HepG2 (cell line): ENCODE measurements around the gene ZNF865. TPM values are rescaled to one million over a fixed set of nuclear protein-coding genes. Genes with fewer than 3 reads are reported as not detected.
A peak's percentile ranks its signal among the peaks of the same experiment; 100 is the strongest.

Experiments
- ARNT ChIP-seq: fragments of 450-650 bp; IDR thresholded peaks from 2 replicates; pipeline ENCODE4 v1.6.1; 2017
- ATF4 ChIP-seq, 2 experiments: fragments of 450-650 bp in 1 of 2; sonication (generic) in 1 of 2; formaldehyde crosslinking; IDR thresholded peaks; 2 replicates each; pipeline versions ENCODE4 v1.5.0 to v1.8.0; 2020 to 2022; ENCODE audit warnings: mild to moderate bottlenecking in 1 of 2, missing genetic modification reagents in 1 of 2
- GATAD1 ChIP-seq: IDR thresholded peaks from 2 replicates; pipeline ENCODE4 v1.6.1; 2016; ENCODE audit warnings: missing genetic modification reagents, missing compliant biosample characterization
- JARID2 ChIP-seq: sonication (generic); formaldehyde crosslinking; IDR thresholded peaks from 2 replicates; pipeline ENCODE4 v1.8.1; 2023; ENCODE audit warnings: missing genetic modification reagents, inconsistent platforms; ENCODE audit not compliant: insufficient replicate concordance
- KLF11 ChIP-seq: IDR thresholded peaks from 2 replicates; pipeline ENCODE4 v1.6.1; 2016; ENCODE audit warnings: missing compliant biosample characterization
- NAIF1 ChIP-seq: sonication (generic); formaldehyde crosslinking; IDR thresholded peaks from 2 replicates; pipeline ENCODE4 v1.5.0; 2020; ENCODE audit warnings: mild to moderate bottlenecking, missing genetic modification reagents, borderline replicate concordance
- SNAPC4 ChIP-seq: sonication (generic); formaldehyde crosslinking; IDR thresholded peaks from 2 replicates; pipeline ENCODE4 v1.4.0; 2020; ENCODE audit warnings: mild to moderate bottlenecking, missing genetic modification reagents
- TEAD3 ChIP-seq: optimal IDR thresholded peaks from 2 replicates; pipeline ENCODE3; 2016; ENCODE audit warnings: borderline replicate concordance
- ZBTB3 ChIP-seq: sonication (generic); formaldehyde crosslinking; IDR thresholded peaks from 2 replicates; pipeline ENCODE4 v1.4.0; 2020; ENCODE audit warnings: low read depth, mild to moderate bottlenecking, moderate library complexity, missing genetic modification reagents, borderline replicate concordance
- ZFP1 ChIP-seq: IDR thresholded peaks from 2 replicates; pipeline ENCODE4 v1.6.1; 2016
- ZMAT3 ChIP-seq: sonication (generic); formaldehyde crosslinking; conservative IDR thresholded peaks from 2 replicates; pipeline ENCODE4 v1.7.0; 2021; ENCODE audit warnings: missing genetic modification reagents
- ZNF10 ChIP-seq: sonication (generic); formaldehyde crosslinking; IDR thresholded peaks from 2 replicates; pipeline ENCODE4 v1.4.0; 2020; ENCODE audit warnings: mild to moderate bottlenecking, low read depth, missing genetic modification reagents, borderline replicate concordance
- ZNF142 ChIP-seq: sonication (generic); formaldehyde crosslinking; IDR thresholded peaks from 2 replicates; pipeline ENCODE4 v1.4.0; 2020; ENCODE audit warnings: missing genetic modification reagents
- ZNF547 ChIP-seq: sonication (generic); formaldehyde crosslinking; IDR thresholded peaks from 2 replicates; pipeline ENCODE4 v1.5.1; 2020; ENCODE audit warnings: mild to moderate bottlenecking, missing genetic modification reagents
- ZNF569 ChIP-seq: sonication (generic); formaldehyde crosslinking; IDR thresholded peaks from 2 replicates; pipeline ENCODE4 v1.5.0; 2020; ENCODE audit warnings: mild to moderate bottlenecking, missing genetic modification reagents, moderate library complexity, borderline replicate concordance
- ZNF788 ChIP-seq: sonication (generic); formaldehyde crosslinking; IDR thresholded peaks from 2 replicates; pipeline ENCODE4 v1.5.0; 2020; ENCODE audit warnings: mild to moderate bottlenecking, missing genetic modification reagents, borderline replicate concordance
- polyA plus RNA-seq, 8 experiments: library from polyadenylated mRNA; depleted of rRNA in 3 of 8; stranded (reverse) in 7 of 8; unstranded in 1 of 8; fragments of >200 nt; fragmentation: Illumina TruSeq in 4 of 8; extraction: Trizol in 4 of 8; gene quantifications; 2 replicates each; pipeline versions ENCODE4 v1.2.1 to v1.2.3, GENCODE V29; 2011 to 2016; ENCODE audit warnings: low read depth in 4 of 8, missing spikeins in 1 of 8, mixed read lengths in 1 of 8; ENCODE audit not compliant: insufficient read depth in 1 of 8
- total RNA-seq, 5 experiments: library from RNA; depleted of rRNA; stranded (reverse); fragments of >200 nt; fragmentation: Illumina TruSeq; extraction: Trizol; gene quantifications; 2 replicates each; pipeline ENCODE4 v1.2.3, GENCODE V29; 2016; ENCODE audit warnings: low read depth in 1 of 5

ZNF865 gene
- total and polyA plus RNA-seq, 2 of the 13 experiments (the other 11 are each of a cell fraction or from before 2014, with no cell fraction given), result 0.93 to 1.0 TPM

GRCh38 chr19:55599842-55600661, 5.4 kb upstream of the ZNF865 start, which contains the start of gene ZNF524 (continued):
- TF ChIP-seq TEAD3 (CRISPR knock-in tag) (peak; percentile 11), KLF11 (CRISPR knock-in tag) (no peak), ZNF569 (CRISPR knock-in tag) (no peak), ZNF10 (CRISPR knock-in tag) (no peak), ARNT (no peak), SNAPC4 (CRISPR knock-in tag) (no peak), JARID2 (CRISPR knock-in tag) (no peak), ATF4 (CRISPR knock-in tag; IDR thresholded peaks at IDR 0.05) (no peak), ZNF142 (no peak), ZNF547 (CRISPR knock-in tag) (peak; percentile 20; the same call in 1 of the 2 replicates), ZMAT3 (CRISPR knock-in tag) (no peak; the same call in 1 of the 2 replicates), NAIF1 (no peak), ZNF788 (CRISPR knock-in tag) (no peak), GATAD1 (CRISPR knock-in tag) (no peak), ZBTB3 (CRISPR knock-in tag) (no peak), ZFP1 (no peak)
